Activated CD4-positive, alpha-beta T cell treated with anti-CD3 and anti-CD28 coated beads for 48 hours (primary cell): ENCODE measurements around the gene OR2J1.
"Not testable (repeated sequence)": the region's sequence is repeated elsewhere in the genome, so short reads cannot be mapped to it uniquely, and the experiment has no call there.

Experiments
- DNase-seq: peaks from one replicate; pipeline ENCODE4 v3.0.0-alpha.2; 2020

Gene OR2J1

DNA sequence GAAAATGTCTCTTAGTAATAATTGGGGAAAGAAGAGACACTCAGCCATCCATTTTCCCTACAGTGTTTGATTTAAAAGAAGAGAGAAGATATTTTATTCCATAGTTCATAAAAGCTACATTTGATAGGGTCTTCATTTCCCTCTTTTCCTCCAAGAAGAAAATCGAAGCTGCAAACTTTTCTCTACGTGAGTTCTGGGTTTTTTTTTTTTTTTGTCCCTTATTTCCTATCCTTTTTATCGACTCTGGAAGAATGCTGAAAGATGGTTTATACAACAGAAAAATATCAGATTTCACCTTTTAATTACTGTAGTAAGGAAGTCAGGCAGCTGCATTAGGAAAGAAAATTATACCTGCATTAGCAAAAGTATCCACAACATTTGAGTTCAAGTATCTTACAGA, at the start of gene OR2J1:
Gene OR2J1, plus strand, starts transcription at position 301 of the 400 bp plus-strand sequence. CDS start 1,453 bp downstream, outside the sequence.
- no peak for DNase-seq

DNA sequence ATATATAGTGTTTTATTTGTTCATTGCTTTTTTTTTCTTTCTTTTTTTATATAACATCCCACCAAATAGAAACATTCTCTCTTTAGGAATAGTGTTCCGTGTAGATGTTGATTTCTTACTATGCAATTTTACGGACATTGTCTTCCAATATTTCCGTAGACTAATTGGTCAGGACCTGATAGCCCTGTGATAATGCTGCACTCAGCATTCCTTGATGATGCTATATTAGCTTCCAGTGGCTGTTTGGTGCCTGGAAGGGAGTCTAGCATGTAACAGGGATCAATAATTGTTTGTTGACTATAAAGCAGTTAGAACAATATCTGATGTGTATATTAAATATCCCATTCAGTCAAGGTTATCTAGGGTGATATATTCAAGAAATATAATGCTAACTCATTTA, 47.6 kb upstream of the OR2J1 start:
- DNase-seq, result no peak

DNA sequence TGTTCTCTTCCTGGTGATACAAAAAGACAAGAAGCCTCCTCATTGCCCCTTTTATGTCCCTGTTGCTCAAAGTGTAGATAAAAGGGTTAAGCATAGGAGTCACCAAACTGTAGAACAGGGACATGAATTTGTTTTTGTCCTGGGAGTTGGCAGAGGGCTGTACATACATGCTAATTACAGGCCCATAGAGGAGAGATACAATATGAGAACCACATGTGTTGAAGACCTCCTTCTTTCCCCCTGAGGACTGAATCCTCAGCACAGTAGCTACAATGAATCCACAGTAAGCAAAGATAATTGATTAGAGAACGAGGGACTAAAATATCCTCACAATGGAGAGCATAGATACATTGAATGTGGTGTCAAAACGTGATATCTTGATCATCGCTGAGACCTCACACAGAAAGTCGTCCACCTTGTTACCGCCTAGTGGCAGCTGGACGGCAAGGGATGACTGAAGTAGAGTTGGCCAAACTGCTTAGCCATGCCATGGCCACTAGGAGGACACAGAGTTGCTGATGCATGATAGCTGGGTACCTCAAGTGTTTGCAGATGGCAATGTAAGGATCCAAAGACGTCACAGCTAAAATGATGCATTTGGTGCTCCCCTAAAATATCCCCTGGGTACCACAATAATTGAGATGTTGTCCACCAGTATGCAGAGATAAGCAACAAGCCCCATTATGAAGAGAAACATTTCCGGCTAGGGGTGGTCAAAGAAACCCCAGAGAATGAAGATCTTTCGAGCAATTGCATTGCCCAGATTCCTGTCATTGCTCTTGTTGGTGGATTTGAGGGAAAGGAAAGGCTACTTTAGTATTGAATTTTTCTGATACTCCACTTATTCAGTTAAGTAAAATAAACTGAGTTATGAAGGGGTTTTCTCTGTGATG, 27.2 kb upstream of the OR2J1 start:
- peak; percentile 22 for DNase-seq

DNA sequence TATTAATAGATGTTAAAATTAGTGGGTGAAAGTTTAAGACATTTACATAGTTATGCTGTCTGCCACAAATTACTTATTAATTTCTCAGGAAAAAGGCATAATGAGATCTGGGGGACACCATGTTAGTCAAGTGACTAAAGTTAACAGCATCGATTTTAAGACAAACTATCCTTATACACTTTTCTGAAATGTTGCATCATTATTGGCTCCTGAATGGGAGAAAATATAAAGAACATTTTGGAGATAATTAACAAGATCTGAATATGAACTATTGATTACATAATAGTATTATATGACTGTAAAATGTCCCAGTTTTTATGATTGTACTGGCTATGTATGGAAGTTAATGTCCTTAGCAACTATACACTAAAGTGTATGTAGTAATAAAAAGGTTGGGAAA, 20.1 kb upstream of the OR2J1 start:
- no peak for DNase-seq

DNA sequence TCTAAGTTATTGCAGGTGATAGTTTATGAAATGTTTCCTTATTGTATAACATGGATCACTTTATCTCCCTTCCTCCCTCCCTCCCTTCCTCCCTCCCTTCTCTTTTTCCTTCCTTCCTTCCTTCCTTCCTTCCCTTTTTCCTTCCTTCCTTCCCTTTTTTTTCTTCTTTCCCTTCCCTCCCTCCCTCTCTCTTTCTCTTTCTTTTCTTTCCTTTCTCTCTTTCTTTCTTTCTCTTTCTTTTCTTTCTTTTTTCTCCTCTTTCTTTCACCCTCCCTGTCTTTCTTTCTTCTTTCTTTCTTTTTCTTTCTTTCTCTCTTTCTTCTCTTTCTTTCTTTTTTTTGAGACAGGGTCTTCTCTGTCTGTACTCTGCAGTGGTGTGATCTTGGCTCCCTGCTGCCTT, 18.0 kb upstream of the OR2J1 start:
- no peak for DNase-seq

DNA sequence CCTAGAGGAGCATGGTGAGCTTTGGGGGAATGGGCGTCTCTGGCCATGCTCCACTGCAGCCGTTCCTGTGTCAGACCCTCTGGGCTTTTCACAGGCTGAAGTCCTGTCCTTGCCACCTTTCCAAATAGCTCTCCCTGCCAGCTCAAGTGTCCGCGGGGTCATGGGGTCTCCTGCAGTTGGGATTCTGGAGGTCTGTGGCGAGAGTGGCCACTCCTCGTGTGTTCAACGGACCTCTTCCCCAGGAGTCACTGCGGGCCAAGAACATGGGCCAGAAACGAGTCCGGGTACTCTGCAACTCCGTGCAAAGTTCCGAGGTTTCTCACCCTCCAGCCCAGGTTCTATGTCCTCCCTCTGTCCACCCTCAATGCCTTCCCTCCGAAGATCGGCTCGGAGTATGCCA, 16.8 kb upstream of the OR2J1 start:
- no peak for DNase-seq

DNA sequence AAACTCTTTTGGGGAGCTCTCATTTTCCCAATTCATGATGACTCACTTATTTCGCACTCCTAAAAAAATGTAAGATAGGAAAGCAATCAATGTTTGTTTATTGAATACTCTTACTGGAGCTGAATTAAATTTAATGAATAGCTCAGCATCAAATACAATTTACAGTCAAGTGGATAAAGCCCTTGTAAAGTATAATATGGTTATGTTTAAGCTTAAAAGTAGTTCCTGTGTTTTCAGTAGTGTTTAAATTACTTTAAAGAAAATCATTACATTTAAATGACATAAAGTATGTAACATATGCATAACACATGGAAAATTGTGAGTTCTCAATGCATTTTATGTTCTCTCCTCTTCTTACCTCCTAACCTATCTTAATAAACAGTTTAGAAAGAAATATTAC, 12.1 kb upstream of the OR2J1 start, which contains the start of gene OR2B3:
Gene OR2B3, minus strand, starts transcription at position 101 of the 400 bp plus-strand sequence. Its CDS starts 65 bp downstream, at position 36.
- no peak for DNase-seq

DNA sequence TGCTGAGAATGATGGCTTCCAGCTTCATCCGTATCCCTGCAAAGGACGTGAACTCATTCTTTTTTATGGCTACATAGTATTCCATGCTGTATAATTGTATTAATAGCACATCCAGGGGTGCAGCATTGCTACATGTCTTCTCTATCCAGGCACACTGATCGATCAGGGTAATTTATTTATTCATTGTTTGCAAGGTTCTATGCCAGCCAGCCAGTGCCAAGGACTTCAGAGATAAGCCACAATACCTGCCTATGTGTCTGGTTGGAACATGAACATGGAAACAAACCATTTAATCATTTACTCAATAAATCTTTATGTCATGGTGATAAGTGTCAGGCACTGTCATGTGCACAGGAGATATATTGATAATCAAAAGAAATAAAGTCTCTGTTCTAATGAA, 6.3 kb upstream of the OR2J1 start:
- DNase-seq, result no peak

DNA sequence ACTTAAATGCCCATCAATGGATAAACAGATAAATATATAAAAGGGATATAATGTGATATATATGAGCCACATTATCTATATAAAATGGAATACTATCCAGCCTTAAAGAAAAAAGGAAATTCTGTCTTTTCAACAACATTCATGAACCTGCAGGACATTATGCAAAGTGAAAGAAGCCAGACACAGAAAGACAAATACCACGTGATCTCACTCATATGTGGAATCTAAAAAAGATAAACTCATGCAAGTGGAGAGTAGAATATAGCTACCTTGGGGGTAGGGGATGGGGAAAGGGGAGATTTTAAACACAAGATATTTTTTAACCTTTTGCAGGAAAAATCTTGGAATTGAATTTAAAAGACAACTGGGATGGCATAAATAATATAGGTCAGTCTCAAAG, 1.5 kb upstream of the OR2J1 start:
- no peak for DNase-seq

DNA sequence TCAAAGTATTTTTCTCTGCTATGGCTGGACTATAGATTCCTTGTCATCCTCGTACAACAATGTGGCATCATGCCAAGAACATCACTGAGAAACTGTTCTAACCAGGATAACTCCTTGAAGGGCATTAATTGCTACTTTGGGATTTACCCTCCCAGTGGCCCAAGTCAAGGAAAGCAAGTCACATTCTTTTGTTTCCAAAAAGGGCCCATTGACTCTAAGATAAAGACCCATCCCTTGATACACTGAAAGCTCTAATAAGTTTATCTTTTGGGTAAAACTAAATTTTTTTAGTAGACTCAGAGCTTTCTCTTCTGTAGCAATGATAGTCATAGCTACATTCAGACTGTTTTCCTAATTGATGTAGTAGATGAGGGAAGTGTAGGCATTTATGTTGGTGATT, 8.5 kb downstream of the OR2J1 start, which contains the start of gene OR2J3:
Gene OR2J3, plus strand, starts transcription at position 301 of the 400 bp plus-strand sequence. CDS start 3,833 bp downstream, outside the sequence.
- no peak for DNase-seq

DNA sequence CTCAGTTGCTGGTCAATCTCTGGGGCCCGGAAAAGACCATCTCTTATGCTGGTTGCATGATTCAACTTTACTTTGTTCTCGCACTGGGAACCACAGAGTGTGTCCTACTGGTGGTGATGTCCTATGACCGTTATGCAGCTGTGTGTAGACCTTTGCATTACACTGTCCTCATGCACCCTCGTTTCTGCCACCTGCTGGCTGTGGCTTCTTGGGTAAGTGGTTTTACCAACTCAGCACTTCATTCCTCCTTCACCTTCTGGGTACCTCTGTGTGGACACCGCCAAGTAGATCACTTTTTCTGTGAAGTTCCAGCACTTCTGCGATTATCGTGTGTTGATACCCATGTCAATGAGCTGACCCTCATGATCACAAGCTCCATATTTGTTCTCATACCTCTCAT, 12.8 kb downstream of the OR2J1 start:
- peak; percentile 4 for DNase-seq

DNA sequence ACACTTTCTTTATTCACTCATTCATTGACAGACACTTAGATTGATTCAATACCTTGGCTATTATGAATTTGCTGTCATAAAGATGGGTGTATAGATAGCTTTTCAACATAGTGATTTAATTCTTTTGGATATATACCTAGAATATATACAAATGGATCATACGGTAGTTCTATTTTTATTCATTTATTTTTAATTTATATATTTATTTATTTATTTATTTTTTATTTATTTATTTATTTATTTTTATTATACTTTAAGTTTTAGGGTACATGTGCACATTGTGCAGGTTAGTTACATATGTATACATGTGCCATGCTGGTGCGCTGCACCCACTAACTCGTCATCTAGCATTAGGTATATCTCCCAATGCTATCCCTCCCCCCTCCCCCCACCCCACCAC, 15.7 kb downstream of the OR2J1 start:
- DNase-seq, result not testable (repeated sequence)

DNA sequence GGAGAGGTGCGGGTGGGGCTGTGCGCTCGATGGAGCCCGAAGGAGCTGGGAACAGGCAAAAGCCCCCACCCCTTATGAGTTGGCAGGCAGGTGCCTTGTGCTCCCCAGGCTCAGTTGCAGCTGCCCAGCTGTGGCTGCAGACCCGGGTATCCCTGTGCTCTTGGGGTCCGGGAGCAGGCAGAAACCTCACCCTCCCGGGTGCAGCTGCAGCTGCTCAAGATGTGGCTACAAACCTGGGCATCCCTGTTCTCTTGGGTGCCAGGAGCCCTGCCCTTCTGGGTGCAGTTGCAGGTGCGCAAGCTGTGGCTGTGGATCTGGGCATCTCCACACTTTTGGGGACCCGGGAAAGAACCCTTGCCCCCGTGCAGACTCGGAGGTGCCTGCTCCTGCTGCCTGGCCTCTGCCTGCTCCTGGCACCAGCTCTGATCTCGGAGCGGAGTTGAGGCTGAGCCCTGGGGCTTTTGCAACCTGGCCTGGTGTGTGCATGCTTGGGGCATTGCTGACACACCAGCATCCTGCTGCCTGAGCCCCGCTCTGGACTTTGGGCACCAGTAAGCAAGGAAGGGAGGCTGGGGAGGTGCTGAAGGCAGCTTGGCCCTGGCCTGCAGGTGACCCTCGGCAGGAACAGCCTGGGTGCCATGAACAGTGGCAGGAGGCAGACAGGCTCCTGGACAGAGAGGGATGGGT, 30.2 kb downstream of the OR2J1 start:
- no peak for DNase-seq

DNA sequence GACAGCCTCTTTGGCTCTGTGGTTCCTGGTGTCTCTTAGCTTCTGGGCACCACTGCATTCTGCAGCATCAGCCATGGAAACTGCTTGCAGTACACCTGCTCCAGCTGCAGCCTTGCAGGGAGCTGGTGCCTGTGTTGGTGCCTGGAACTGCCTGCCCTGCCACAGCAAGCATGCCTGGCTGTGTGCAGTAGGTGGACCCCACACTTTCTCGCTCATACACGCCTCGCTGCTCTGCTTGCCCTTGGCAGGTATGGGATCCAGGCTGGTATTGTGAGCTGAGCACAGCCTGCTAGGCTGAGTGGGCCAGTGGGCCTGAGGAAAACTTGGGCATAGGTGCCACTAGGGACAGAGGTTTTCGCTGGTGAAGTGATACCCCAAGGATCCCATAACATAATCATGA, 31.4 kb downstream of the OR2J1 start:
- DNase-seq, result no peak

DNA sequence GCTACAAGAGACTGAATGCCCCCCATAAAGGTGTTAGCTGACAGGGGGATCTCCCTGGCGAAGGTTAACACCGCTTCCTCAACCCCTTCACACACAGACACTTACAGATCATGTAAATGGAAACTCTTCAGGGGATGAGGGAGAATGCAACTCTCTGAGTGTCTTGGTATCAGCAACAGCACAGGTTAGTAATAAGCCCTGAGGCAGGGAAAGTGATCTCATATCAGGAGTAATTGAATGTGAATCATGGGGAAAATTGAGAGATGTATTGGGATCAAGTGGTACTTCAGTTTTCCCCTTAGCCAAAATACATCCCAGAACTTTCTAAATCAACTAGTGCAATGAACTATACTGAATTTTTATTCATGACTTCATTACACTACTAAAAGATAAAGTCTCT, 32.4 kb downstream of the OR2J1 start:
- DNase-seq, result no peak

DNA sequence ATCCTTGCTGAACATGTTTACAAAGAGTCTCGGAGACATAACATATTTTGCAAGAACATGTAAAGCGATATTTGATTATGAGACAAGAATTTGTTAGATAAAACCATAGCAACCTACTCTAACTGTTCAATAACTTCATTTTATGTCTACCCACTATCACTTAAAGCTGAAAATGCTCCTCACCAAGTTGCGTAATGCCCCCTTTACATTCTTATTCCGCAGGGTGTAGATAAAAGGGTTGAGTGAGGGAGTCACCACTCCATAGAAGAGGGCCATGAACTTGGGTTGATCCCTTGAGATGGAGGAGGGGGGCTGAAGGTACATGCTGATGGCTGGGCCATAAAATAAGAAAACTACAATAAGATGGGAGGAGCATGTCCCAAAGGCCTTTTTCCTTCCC, 38.4 kb downstream of the OR2J1 start:
- DNase-seq, result no peak

DNA sequence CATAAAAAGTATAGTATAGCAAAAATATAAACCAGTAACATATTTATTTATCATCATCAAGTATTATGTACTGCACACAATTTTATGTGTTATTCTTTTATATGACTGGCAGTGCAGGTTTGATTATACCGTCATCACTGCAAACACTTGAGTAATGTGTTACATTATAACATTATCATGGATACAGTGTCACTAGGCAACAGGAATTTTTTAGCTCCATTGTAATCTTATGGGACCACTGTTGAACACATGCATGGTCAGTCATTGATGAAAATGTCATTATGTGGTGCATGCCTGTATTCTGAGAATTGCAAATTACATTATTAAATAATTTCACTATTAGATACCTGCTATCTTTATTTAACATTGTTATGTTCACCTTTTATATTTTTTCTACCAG, 42.3 kb downstream of the OR2J1 start:
- DNase-seq, result no peak

DNA sequence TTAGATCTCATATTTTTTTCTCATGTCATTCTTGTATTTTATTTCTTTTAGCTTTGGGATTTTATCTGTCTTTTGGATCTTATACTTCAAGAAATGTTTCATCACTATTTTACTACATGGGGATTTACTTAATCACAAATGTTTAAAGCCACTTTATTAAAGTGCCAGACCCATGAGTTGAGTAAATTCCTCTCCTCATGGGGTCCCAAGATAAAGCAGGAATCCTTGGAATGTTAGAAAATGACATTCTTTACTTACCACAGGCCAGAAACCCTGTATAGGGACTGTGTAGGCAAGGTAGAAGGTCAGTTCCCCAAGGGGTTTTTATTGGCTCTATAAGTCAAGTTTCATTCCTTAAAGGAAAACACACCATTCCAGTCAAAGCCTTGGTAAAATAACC, 43.0 kb downstream of the OR2J1 start:
- no peak for DNase-seq

DNA sequence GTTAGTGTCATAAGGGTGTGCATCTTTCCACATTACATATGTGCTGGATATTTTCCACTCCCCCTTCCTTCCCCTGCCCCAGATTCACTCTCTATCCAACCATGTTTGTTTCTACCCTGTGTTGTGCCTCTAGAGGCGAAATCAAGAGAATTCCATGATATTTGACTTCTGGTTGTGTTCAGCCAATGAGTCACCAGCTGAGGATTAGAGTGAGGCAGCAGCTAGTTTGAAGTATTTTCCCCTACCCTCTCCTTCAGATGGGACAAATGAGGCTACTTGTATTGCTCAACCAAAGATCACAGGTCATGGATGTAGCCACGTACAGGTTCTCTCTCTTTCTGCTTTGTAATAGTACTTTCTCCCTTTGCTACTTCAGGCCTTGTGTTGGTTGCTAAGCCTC, 46.9 kb downstream of the OR2J1 start:
- no peak for DNase-seq

DNA sequence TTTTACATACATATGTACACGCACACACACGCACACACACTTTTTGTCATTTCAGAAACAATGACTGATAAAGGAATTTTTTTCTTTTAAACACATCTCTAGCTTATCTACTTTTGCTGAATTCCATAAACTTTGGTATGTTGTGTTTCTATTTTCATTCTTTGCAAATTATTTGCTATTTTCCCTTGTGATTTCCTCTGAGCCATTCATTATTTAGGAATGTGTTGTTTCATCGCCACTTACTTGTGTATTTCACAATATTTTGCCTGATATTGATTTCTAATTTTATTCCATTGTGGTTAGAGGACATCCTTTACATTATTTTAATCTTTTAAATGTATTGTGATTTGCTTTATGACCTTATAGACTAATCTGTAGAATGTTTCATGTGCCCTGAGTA, 47.8 kb downstream of the OR2J1 start:
- DNase-seq, result no peak

DNA sequence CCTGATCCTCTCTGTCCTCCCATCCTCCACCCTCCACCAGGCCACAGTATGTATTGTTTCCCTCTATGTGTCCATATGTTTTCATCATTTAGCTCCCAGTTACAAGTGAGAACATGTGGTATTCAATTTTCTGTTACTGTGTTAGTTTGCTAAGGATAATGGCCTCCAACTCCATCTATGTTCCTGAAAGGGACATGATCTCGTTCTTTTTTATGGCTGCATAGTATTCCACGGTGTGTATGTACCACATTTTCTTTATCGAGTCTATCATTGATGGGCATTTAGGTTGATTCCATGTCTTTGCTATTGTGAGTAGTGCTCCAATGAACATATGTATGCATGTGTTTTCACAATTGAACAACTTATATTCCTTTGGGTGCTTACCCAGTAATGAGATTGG, 50.2 kb downstream of the OR2J1 start:
- DNase-seq, result not testable (repeated sequence)
